Upper lobe of right lung (tissue), 1 donor: Measurements from ENCODE around the gene GPS2. TPM values are rescaled to one million over a fixed set of nuclear protein-coding genes. Genes with fewer than 3 reads are reported as not detected.

Experiments
- ATAC-seq: fragments of 200-7000 bp; cut with Tn5 transposase; one replicate; pipeline ENCODE4 v1.9.1; 2020; ENCODE audit warnings: mild to moderate bottlenecking, moderate library complexity
- DNase-seq: peaks from one replicate; pipeline ENCODE4 v3.0.0-alpha.2; 2020
- H3K27ac ChIP-seq: fragments of 200-600 bp; one replicate; pipeline ENCODE4 v1.8.0; 2022
- H3K27me3 ChIP-seq: fragments of 200-600 bp; one replicate; pipeline ENCODE4 v1.8.0; 2022; ENCODE audit warnings: mild to moderate bottlenecking
- H3K36me3 ChIP-seq: fragments of 200-600 bp; one replicate; pipeline ENCODE4 v1.8.0; 2022
- H3K4me1 ChIP-seq: fragments of 200-600 bp; one replicate; pipeline ENCODE4 v1.8.0; 2022
- H3K4me3 ChIP-seq: fragments of 200-600 bp; one replicate; pipeline ENCODE4 v1.8.0; 2022; ENCODE audit warnings: mild to moderate bottlenecking
- H3K9me3 ChIP-seq: fragments of 200-600 bp; one replicate; pipeline ENCODE4 v1.8.0; 2022
- intact Hi-C: fragments of 100-400 bp; cut with DNase I; formaldehyde crosslinking; loops from one replicate; pipeline ENCODE4 v1.11.0; 2022
- total RNA-seq: library from RNA; stranded (reverse); fragmentation: NEBNext Ultra II Directional; extraction: Animal tissue kit (Norgen Biotek cat#: 25700); gene quantifications from one replicate; pipeline ENCODE4 v1.2.1, GENCODE V29; 2021
- TF ChIP-seq, protein P1 (sequence below): fragments of 200-600 bp; IDR thresholded peaks from one replicate; pipeline ENCODE4 v1.8.0; 2022; ENCODE audit warnings: antibody characterized with exemption
- donor health status: DM: no; HTN: yes; CAD: no; lungs with severe emphysema.

The GPS2 gene
- total RNA-seq, 1 donor from 2014 or later = 62.9 TPM

- peaks cover 4% of the 10 kb centered on the region for H3K27me3 ChIP-seq
- H3K36me3 ChIP-seq = peaks cover 3% of the 10 kb centered on the region
- DNase-seq (no peak), ATAC-seq (no peak)
- peak overlapping the region; percentile 91 for H3K27ac ChIP-seq
- no peaks in the 10 kb centered on the region for H3K9me3 ChIP-seq
- H3K4me1 ChIP-seq = peaks cover 24% of the 10 kb centered on the region
- TF ChIP-seq, protein P1, sequence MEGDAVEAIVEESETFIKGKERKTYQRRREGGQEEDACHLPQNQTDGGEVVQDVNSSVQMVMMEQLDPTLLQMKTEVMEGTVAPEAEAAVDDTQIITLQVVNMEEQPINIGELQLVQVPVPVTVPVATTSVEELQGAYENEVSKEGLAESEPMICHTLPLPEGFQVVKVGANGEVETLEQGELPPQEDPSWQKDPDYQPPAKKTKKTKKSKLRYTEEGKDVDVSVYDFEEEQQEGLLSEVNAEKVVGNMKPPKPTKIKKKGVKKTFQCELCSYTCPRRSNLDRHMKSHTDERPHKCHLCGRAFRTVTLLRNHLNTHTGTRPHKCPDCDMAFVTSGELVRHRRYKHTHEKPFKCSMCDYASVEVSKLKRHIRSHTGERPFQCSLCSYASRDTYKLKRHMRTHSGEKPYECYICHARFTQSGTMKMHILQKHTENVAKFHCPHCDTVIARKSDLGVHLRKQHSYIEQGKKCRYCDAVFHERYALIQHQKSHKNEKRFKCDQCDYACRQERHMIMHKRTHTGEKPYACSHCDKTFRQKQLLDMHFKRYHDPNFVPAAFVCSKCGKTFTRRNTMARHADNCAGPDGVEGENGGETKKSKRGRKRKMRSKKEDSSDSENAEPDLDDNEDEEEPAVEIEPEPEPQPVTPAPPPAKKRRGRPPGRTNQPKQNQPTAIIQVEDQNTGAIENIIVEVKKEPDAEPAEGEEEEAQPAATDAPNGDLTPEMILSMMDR = no peak
- intact Hi-C loops = no loop called here
- peak overlapping the region; percentile 68 for H3K4me3 ChIP-seq
These were observed 51.4 kb downstream of the GPS2 start for GRCh38 chr17:7263801-7264078.

DNA sequence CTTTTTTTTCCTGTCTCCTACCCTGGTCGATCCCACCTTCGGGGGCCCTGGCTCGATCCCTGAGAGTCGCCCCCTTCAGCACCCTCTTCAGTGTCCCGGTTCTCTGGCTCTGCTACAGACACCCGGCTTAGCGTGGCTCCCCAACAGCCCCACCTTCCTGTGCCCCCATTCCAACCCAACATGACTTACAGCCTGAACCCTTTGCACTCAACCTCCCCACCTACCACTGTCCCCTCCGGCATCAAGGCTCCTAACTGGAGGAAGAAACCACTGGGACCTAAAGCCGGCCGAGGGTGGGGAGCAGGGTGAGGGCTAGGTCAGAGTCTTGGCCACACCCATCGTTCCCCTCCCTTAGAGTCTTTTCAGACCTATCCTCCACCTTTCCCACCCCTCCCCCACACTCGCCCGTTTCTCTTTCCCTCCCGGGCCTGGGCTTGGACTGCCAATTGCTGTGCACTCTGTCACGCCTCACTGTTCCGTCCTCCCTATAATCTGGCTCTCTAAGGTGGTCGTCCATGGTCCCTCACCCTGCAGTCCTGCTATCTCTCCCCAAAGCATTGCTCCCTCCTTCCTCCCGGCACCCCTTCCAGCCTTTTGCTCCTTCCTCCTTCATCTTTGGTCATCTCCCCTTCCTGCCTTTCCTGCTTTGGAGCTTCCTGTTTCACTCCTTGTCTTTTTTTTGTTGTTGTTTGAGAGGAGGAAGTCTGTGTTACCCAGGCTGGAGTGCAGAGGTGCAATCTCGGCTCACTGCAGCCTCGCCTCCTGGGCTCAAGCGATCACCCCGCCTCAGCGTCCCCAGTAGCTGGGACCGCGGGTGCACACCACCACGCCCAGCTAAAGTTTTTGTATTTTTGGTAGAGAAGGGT lies 52.0 kb downstream of the GPS2 start:
- Histone ChIP-seq H3K9me3 (no peaks in the 10 kb centered on the region), H3K27ac (peak overlapping the region; percentile 91), H3K27me3 (peaks cover 4% of the 10 kb centered on the region), H3K36me3 (peaks cover 9% of the 10 kb centered on the region), H3K4me1 (peaks cover 25% of the 10 kb centered on the region), H3K4me3 (peak overlapping the region; percentile 68)
- DNase-seq (peak; percentile 88), ATAC-seq (peak; percentile 48)
- intact Hi-C loops = no loop called here
- TF ChIP-seq, protein P1 = no peak

Other genes starting within 250 kb of the GPS2 start
- gene CLEC10A, start 235.1 kb downstream of the GPS2 start, total RNA-seq = 12.6 TPM
- 1.3 TPM for gene ASGR2, start 200.5 kb downstream of the GPS2 start, total RNA-seq
- 4.3 TPM for gene ASGR1, start 136.0 kb downstream of the GPS2 start, total RNA-seq
- 30.7 TPM for gene DLG4, start 95.5 kb downstream of the GPS2 start, total RNA-seq
- 544 TPM for gene ACADVL, start 95.4 kb downstream of the GPS2 start, total RNA-seq
- 41.0 TPM for gene DVL2, start 80.8 kb downstream of the GPS2 start, total RNA-seq
- gene PHF23, start 75.9 kb downstream of the GPS2 start, total RNA-seq = 36.9 TPM
- gene GABARAP, start 72.9 kb downstream of the GPS2 start, total RNA-seq = 547 TPM
- 141 TPM for gene CTDNEP1, start 63.6 kb downstream of the GPS2 start, total RNA-seq
- gene ELP5, start 63.1 kb downstream of the GPS2 start, total RNA-seq = 35.0 TPM
- 117 TPM for gene CLDN7, start 52.9 kb downstream of the GPS2 start, total RNA-seq
- 1.6 TPM for gene SLC2A4, start 33.6 kb downstream of the GPS2 start, total RNA-seq
- gene YBX2, start 20.7 kb downstream of the GPS2 start, total RNA-seq = not detected
- gene EIF5A, start 7.7 kb downstream of the GPS2 start, total RNA-seq = 241 TPM
- gene NEURL4, start 14.0 kb upstream of the GPS2 start, total RNA-seq = 37.6 TPM
- 23.2 TPM for gene ACAP1, start 21.2 kb upstream of the GPS2 start, total RNA-seq
- gene KCTD11, start 36.8 kb upstream of the GPS2 start, total RNA-seq = 8.9 TPM
- not detected for gene TMEM95, start 39.8 kb upstream of the GPS2 start, total RNA-seq
- gene TNK1, start 65.7 kb upstream of the GPS2 start, total RNA-seq = 5.8 TPM
- 30.3 TPM for gene PLSCR3, start 79.2 kb upstream of the GPS2 start, total RNA-seq
- 45.2 TPM for gene TMEM256, start 88.7 kb upstream of the GPS2 start, total RNA-seq
- 11.7 TPM for gene NLGN2, start 92.5 kb upstream of the GPS2 start, total RNA-seq
- gene SPEM1, start 105.0 kb upstream of the GPS2 start, total RNA-seq = not detected
- not detected for gene SPEM2, start 110.3 kb upstream of the GPS2 start, total RNA-seq
- not detected for gene SPEM3, start 113.5 kb upstream of the GPS2 start, total RNA-seq
- gene TMEM102, start 120.1 kb upstream of the GPS2 start, total RNA-seq = 7.4 TPM
- gene FGF11, start 124.2 kb upstream of the GPS2 start, total RNA-seq = 1.1 TPM
- gene CHRNB1, start 129.7 kb upstream of the GPS2 start, total RNA-seq = 10.1 TPM
- gene ZBTB4, start 164.3 kb upstream of the GPS2 start, total RNA-seq = 84.7 TPM
- gene SLC35G6, start 166.1 kb upstream of the GPS2 start, total RNA-seq = not detected
- 105 TPM for gene POLR2A, start 169.0 kb upstream of the GPS2 start, total RNA-seq
- gene TNFSF12, start 233.7 kb upstream of the GPS2 start, total RNA-seq = 75.7 TPM
- 101 TPM for gene TNFSF13, start 243.4 kb upstream of the GPS2 start, total RNA-seq
- 57.6 TPM for gene SENP3, start 246.6 kb upstream of the GPS2 start, total RNA-seq